EL (cell line): ENCODE data around the gene UBE2N.
A peak's percentile ranks its signal among the peaks of the same experiment; 100 is the strongest.
"Not testable (repeated sequence)": the region's sequence is repeated elsewhere in the genome, so short reads cannot be mapped to it uniquely, and the experiment has no call there.

Experiments
- DNase-seq: peaks from one replicate; pipeline ENCODE4 v3.0.0-alpha.2; 2016

The UBE2N gene

DNA sequence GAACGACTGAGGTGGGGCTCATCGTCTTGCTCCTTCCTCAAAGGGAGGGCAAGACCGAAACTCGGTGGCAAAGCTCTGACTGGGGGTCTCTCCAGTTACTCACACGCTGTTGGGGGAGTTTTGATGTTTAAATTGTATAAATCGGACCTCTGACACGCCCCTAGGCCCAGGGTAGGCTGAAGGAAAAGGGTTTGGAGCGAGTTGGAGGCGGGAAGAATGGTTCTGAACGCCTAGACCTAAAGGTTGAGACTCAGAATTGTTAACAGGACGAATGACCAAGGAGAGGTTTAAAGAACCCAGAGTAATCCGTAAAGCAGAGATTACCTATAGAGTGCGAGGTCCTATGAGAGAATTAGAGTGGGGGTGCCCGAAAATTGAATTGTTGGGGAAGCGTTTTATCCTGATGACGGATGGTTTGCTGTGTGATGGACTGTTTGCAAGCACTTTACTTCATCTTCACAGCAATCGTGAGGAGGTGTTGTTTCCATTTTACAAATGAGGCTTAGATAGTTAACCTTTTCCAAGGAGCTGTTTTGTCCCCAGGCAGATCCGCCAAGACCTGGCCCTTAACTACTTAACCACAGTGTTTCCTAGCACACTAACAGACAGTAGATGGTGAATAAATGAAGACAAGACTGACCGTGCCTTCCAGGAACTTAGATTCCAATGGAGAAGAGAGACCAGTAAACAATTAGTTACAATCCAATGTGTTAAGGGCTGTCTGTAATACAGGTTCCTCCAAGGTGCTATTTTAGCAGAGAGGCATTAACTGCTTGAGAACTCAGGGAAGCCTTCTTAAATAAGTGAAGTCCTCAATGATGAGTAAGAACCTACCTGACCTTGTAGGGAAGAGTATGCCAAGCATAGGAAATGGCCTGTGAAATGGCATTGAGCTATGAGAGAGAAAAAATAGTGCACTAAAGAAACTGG, 929 bp upstream of the UBE2N start:
- peak; percentile 7 for DNase-seq

DNA sequence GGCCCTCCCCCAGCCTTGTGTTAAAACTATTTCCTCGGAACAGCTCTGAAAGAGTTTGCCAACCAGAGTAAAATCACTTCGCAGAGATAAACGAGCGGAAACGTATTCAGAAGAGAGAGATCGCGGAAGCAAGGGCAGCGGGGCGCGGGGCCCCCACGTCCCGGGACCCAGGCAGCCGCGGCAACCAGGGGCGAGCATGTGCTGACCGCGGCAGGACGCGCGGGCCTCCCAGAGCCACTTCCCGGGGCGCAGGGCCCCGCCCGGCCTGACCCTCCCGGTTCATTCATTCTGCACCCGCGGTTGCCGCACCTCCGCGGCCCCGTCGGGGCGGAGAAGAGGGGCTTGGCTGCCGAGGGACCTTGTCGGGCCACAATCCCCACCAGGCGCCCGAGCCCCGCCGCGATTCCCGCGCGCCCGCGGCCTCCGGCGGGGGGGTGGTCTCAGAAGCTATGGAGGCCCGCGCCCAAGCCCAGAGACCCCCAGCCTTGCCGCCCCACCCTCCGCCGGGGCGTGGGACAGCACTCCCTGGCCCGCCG, 598 bp downstream of the UBE2N start:
- peak; percentile 23 for DNase-seq

DNA sequence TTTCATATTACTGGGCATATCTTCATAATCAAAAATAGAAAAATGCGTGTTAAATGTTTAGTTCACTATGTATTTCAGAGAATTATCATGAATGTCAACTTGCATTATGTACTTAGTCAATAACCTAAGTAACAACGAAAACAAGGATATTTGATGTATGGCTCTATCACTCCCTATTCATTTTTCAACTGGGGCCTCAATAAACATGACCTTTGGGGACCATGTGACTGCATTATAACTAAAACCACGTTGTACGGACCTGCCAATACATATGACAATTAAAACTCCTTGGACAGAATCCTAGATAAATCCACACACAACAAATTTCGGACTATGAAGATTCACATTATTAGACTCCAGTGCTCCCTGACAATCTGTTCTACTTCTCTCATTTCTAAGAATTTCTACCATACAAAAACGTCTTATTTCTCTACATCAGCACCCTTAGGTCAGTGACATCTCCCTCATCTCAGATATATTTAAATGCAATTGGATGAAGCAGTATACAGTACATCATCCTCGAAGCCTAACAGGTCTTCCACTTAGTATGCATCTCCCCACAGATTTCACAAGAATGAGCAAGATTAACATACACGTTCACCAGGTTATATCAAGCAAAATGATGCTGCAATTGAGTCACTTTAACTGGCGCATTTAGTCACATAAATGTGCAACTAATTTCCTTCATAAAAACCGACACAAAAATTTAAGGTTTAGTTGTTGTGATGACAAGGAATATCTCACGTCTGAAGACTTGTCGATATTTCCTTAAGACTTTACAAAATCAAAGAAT, 1.5 kb downstream of the UBE2N start:
- no peak for DNase-seq

DNA sequence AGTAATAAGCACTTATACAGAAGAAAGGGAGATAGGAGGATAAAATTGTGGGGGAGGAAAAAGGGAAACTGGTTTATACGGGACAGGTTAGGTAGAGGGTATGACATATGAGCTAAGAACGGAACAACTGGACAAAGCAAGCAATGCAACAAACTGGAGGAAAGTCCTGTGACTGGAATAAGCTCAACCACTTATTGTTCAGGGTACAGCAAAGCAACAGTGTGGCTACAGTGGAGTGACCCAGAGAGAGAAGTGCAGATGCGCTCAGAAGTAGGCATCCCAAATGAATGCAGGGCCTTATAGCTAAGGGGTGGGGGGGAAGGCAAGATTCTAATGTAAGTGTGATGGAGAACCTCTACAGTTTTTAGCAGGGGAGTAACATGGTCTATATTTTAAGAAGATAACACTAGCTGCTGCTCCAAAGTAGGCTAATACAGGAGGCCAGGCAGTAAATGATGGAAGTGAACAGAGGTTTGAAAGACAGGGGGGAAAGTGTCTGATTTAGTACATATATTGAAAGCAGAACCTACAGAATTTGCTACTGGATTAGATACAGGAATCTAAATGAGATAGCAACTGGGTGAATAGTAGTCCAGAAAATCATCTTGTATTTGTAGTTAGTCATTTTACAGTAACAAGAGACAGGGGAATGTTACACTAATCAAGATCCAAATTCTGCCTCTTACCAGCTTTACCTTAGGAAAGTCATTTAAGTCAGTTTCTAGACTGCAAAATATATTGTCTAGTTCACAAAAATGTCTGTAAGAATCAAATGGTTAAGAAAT, 3.3 kb downstream of the UBE2N start:
- DNase-seq, result no peak

DNA sequence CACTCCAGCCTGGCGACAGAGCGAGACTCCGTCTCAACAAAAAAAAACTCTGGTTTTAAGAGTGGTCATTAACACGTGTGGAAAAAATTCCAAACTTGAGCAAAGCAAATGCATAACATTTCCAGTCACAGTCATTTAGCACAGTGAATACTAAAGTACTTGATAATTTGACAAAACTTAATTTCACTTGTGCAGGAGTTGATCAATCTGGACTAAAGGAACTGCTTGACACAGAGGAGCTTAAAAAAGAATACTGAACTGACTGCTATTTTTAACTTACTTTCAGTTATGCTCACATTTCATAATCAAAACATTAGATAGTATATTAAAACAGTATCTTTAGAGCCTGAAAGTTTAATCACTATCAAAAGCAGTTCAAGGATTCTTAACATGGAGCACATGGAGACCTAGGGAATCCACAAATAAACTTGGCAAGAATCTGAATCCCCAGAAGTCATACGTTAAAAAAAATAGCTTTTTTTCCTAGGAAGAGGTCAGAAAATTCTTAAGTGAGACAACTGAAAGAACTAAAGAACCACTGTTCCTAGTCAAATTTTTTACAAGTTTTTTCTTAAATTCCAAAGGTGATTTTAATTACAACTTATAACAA, 7.4 kb downstream of the UBE2N start:
- DNase-seq, result no peak

DNA sequence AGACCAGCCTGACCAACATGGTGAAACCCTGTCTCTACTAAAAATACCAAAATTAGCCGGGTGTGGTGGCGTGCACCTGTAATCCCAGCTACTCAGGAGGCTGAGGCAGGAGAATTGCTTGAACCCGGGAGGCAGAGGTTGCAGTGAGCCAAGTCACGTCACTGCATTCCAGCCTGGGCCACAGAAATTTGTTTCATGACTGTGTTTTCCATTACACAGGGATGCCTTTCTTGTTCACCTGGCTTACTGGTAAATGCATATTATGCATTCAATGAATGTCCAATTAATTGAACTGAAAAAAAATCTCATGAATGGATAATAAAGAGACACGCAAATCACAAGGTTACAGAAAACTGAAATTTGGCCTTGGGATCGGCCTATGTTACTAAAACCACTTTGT, 9.7 kb downstream of the UBE2N start:
- not testable (repeated sequence) for DNase-seq

DNA sequence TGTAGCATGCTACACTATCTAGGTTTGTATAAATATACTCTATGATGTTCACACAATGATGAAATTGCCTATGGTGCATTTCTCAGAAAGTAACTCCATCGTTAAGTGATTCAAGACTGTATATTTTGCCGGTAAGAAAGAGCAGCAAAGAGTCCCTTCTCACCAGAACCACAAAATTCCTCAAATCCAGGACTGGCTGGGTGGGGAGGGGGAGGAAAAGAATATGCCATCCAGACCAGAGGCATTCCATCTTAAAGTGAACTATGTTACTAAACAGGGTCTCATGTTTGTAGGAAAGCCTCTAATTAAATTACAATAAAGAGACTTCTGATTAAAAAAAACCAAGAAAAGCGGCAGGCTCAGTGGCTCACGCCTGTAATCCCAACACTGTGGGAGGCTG, 11.5 kb downstream of the UBE2N start:
- DNase-seq, result no peak

DNA sequence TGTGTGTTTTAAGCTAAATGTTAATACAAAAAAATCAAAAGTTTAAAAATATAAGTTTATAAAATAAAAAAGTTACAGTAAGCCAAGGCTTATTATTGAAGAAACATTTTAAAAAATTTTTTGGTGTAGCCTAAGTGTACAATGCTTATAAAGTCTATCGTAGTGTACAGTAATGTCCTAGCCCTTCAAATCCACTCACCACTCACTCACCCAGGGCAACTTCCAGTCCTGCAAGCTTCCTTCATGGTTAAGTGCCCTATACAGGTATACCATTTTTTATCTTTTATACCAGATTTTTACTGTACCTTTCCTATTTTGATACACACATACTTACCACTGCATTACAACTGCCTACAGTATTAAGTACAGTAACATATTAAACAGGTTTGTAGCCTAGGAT, 11.9 kb downstream of the UBE2N start:
- DNase-seq, result no peak

DNA sequence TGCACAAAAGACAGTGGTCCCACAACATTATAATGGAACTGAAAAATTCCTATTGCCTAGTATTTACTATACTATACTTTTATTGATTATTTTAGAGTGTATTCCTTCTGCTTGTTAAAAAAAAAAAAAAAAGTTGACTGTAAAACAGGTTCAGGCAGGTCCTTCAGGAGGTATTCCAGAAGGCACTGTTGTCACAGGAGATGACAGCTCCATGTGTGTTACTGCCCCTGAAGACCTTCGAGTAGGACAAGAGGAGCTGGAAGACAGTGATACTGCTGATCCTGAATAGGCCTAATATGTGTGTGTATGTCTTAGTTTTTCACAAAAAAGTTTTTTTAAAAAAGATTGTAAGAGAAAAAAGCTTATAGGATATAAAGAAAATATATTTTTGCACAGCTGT, 12.3 kb downstream of the UBE2N start:
- DNase-seq, result no peak

DNA sequence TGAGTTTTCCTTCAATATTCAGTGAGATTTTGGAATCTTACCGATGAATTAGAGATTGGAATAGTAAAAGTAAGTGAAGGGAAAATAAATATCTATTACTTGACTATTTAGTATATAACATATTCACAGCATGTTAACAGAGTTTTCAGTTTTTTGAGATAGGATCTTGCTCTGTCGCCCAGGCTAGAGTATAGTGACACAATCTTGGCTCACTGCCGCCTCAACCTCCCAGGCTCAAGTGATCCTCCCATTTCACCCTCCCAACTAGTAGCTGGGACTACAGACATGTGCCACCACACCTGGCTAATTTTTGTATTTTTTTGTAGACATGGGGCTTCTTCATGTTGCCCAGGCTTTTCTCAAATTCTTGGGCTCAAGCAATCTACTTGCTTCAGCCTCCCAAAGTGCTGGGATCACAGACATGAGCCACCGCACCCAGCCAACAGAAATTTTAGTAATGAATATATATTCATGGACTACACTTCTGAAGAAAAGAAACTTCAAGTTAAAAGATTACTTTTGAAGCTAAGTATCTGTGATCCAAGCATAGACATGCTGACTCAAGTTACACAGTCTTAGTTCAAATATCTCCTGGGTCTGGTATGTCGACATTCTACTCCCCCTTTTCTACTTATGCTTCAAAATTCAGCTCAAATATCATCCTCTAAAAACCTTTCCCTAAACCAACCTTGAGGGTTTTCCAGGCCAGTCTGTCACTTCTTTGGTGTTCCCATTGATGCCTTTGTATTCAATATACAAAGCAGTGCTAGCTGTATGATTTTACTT, 13.8 kb downstream of the UBE2N start:
- DNase-seq, result no peak

DNA sequence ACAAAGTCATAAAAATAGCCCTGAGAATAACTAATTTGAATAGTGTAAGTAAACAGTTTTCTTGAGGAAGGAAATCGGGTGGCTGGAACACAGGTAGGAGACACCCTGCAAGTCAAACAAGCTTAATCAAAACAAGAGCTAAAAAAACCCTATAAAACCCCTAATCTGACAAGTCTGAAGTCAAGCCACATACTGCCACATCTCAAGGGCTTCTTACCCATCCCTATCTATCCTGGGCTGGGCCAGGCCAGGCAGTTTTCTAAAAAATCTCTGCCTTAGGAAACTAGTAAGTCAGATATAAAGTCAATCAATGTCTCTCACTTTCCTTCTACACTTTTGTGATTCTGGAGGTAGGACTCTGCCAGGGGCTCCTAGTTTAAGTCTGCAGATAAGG, 15.3 kb downstream of the UBE2N start:
- DNase-seq, result no peak

DNA sequence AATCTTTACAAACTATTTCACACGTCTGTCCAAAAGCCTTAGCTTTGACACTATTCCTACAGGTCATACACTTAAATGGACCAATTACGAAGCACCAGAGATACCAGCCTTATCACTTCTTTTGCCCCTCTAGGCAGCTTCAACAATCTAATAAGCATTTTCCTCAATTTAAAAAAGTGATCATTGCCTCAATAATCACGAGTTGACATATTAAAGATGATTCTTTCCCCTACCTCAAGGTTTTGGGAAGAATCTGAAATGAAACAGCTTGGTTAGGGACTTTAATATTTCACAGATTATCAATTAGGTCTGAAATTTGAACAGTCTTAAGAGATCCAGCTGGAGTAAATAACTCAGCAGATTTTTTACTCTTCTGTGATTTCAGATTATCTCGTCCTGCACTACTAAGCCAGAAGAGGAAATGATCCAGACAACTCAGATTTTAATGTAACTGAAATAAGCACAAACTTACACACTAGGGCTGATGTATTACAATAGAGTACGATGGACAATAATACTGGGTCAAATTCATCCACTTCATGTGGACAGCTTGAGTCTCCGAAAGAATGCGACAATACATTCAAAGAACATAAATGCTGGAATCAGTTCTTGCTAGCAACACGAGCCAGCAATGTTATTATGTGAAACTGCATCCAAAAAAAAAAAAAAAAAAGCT, 15.9 kb downstream of the UBE2N start:
- DNase-seq, result no peak

DNA sequence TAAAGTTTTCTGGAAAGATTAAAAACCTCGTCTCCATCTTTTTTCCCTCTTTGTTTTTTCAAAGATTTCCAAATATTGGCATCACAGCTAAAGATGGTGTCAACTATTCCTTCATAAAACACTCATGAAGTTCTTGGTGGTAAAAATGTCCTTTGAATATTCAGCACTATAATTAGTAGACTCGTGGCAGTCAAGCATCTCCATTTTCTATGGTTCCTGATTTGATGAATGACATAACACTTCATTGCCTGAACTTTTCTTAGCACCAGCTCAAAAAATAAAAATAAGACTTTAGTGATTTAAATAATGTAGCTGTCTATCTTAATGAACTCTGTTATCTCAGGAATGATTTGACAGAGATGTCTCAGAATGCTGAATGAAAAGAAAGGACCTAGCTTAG, 19.7 kb downstream of the UBE2N start:
- DNase-seq, result no peak

DNA sequence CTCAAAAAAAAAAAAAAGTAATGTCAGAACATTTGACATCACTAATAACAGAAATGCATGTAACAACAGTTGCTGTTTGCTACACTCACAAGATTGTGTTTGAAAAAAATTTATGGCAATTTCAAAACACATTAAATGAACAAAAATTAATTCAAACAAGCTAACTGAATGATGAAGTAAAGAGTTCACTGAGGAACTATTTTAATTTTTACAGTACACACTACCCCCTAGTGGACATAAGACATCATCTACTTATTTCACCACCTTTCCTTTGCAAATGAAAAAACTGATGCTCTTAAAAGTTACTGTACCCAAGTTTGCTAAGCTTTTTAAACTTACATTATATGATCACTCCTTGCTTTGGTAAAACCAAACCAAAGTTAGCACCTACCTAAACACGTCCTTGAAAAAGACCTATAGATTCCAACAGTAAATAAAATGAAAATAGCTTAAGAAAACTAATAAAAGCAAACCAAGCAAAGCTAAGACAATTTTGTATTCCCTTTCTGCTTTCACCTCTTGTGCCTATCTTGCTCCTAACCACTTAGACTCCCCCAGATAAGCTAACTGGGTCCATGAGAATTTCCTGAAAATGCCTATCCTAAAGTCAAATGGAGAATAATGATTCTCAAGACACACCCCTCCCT, 22.2 kb downstream of the UBE2N start:
- peak; percentile 57 for DNase-seq

DNA sequence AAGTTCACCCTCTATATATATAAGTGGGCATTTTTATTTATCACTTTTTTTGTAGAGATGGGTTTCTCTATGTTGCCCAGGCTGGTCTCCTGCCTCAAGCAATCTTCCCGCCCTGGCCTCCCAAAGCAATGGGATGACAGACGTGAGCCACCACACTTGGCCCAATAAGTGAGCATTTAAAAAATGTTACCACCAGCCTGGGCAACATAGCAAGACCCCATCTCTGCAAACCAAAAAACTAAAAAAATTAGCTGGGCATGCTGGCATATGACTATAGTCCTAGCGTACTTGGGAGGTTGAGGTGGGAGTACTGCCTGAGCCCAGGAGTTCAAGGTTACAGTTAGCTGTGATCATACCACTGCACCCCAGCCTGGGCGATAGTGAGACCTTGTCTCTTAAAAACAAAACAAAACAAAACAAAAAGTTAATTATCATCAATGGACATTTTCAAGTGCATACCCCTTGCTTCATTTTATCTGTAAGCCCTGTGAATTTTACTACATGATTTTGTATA, 23.7 kb downstream of the UBE2N start:
- DNase-seq, result no peak

DNA sequence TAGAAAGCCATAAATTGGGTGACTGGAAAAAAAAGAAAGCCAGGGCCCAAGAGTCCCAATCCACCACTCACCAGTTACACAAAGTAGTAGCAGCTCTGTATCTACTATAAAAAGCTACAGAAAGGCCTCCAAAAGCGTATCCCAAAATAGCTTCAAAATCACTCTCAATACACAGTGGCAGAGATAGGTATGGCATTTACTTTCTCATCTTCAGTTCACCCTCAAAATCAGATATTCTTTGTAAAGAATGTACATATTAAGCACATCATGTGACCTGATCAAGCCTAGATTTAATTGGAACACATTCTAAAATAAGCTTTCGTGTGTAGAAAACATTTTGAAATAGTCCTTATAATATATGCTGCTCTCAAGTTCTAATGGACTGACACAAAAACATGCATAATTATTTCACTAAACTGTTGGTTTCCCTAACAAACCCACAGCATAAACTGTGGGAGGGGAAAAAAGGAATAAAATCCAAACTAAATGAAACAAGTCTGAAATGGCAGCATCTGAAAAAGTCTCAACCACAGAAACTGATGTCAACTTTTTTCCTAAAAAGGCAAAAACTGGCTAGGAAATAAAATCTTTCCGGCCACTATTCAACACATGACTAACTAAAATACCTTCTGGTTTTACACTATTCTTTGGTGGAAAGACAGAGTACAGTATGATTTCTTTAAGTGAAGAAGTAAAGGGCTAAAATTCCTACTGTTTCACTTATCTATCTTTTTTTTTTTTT, 25.9 kb downstream of the UBE2N start:
- DNase-seq, result peak; percentile 61

DNA sequence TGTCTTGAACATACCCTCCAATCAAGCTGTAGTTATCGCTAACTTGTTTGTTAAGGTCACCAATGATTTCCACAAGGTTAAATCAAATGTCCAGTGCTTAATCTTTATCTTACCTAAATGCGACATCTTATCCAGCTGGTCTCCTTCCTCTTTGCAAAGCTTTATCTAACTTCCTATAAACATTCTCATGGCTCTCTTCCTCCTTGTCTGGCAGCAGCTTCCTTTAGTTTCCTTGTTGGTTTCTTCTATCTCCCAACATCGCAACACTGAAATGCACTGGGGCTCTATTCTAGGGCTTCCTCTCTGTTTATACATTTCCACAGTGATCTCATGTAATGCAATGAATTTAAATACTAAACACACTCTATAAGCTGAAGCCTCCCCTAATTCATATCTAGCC, 28.7 kb downstream of the UBE2N start:
- no peak for DNase-seq

DNA sequence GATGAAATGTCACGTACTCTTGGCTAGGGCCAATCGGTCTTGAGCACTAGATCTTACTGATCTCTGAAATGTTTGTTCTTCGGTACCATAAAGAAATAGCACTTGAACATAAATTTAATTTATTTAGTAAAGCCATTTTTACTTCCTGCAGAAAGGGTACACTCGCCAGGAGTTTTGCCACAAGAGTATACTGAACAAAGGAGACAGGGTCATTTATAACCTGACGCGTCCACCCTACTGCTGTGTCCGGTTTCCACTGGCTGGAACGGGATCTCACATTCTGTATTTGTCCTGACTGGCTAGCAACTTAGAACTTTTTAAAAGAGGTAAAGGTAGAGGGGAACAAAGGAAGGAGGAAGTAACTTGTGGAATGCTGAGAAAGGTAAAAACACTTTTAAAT, 29.4 kb downstream of the UBE2N start:
- not testable (repeated sequence) for DNase-seq

DNA sequence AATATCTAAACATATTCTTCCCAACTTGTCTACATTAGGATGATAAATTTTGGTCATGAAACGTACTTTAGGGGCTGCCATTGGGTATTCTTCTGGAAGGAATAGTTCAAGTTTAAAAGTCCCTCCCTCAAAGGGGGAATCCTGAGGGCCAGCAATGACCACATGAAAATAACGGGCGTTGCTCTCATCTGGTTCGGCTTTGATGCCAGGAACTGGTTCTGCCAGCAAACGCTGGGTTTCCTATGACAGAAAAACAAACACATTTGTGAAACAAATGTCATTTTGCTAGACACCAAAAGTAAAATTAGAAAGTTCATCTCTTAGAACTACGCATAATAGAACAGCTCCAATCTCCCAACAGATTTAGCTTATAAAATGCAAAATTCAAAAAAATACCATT, 30.7 kb downstream of the UBE2N start:
- DNase-seq, result not testable (repeated sequence)
